Endothelial cell of umbilical vein (primary cell): Measurements from ENCODE around the gene VSIG10L. TPM values are rescaled to one million over a fixed set of nuclear protein-coding genes. Genes with fewer than 3 reads are reported as not detected.

ENCODE experiments used
- BruUV-seq: library from RNA; stranded (reverse); fragments of 400-500 nt; replicated peaks from 2 replicates; lab custom pipeline; 2021; lab: Mats Ljungman, UMichigan
- CTCF ChIA-PET: fragments of 300-600, 350-600 bp; sonication (Branson Sonifier 250); formaldehyde crosslinking; loops from one replicate; lab custom pipeline; 2021; ENCODE audit warnings: antibody characterized with exemption, inconsistent platforms; lab: Charles Lee
- POLR2A ChIA-PET: fragments of 300-600, 350-600 bp; sonication (Branson Sonifier 250); formaldehyde crosslinking; loops from one replicate; lab custom pipeline; 2021; ENCODE audit warnings: antibody characterized with exemption, inconsistent platforms; lab: Charles Lee
- DNase-seq: peaks from one replicate; pipeline ENCODE4 v3.0.0-alpha.2; 2011; ENCODE audit warnings: low read depth, low spot score
- FAIRE-seq: peaks from 2 replicates; lab custom pipeline; 2011; peaks lifted over from hg19 to GRCh38; lab: Jason Lieb, UNC
- H2AFZ ChIP-seq: 2 replicates; pipeline ENCODE4 v1.6.0; 2012; ENCODE audit warnings: low read depth, low read length, control low read depth, inconsistent platforms
- H3K27ac ChIP-seq: 2 replicates; pipeline ENCODE4 v1.5.1; 2011; ENCODE audit warnings: low read depth, mild to moderate bottlenecking, control low read depth, low read length, moderate library complexity; ENCODE audit not compliant: insufficient read depth
- H3K27me3 ChIP-seq, 2 experiments: 2 replicates each; pipeline versions ENCODE4 v1.6.0 to v1.6.1; 2011; ENCODE audit warnings: low read length in 2 of 2, mixed read lengths in 1 of 2; ENCODE audit not compliant: control insufficient read depth in 2 of 2, insufficient read depth in 2 of 2
- H3K36me3 ChIP-seq, 2 experiments: 2 replicates in 1 of 2; 3 replicates in 1 of 2; pipeline ENCODE4 v1.5.1; 2011; ENCODE audit warnings: low read length in 2 of 2, mild to moderate bottlenecking in 1 of 2, moderate library complexity in 1 of 2; ENCODE audit not compliant: control insufficient read depth in 2 of 2, insufficient read depth in 2 of 2; ENCODE audit errors: extremely low read depth in 1 of 2
- H3K4me1 ChIP-seq: 3 replicates; pipeline ENCODE4 v1.5.1; 2011; ENCODE audit warnings: mild to moderate bottlenecking, low read length; ENCODE audit not compliant: control insufficient read depth, insufficient read depth; ENCODE audit errors: extremely low read depth
- H3K4me2 ChIP-seq: 2 replicates; pipeline ENCODE4 v1.6.1; 2011; ENCODE audit warnings: low read length, control low read depth, mixed read lengths; ENCODE audit not compliant: insufficient read depth
- H3K4me3 ChIP-seq, 3 experiments: fragments of 200-600 bp in 1 of 3; sonication (generic), shearing (Covaris generic) in 1 of 3; replicated peaks in 1 of 3; 2 replicates each; pipeline ENCODE4 v1.5.1; 2011 to 2016; ENCODE audit warnings: control low read depth in 3 of 3, low read length in 3 of 3, mild to moderate bottlenecking in 2 of 3, inconsistent platforms in 1 of 3, low read depth in 1 of 3, moderate library complexity in 1 of 3; ENCODE audit not compliant: insufficient read depth in 1 of 3
- H3K79me2 ChIP-seq: 2 replicates; pipeline ENCODE4 v1.6.0; 2012; ENCODE audit warnings: low read length, inconsistent platforms; ENCODE audit not compliant: control insufficient read depth, insufficient read depth
- H3K9ac ChIP-seq: replicated peaks from 2 replicates; pipeline ENCODE3; 2011; ENCODE audit warnings: low read length, control low read depth; ENCODE audit not compliant: insufficient read depth; ENCODE audit errors: extremely low read depth
- H3K9me1 ChIP-seq: replicated peaks from 3 replicates; pipeline ENCODE4 v1.6.0; 2011; ENCODE audit warnings: mild to moderate bottlenecking, low read length; ENCODE audit not compliant: control insufficient read depth, insufficient read depth; ENCODE audit errors: extremely low read depth
- H3K9me3 ChIP-seq: replicated peaks from 2 replicates; pipeline ENCODE4 v1.5.1; 2012; ENCODE audit warnings: low read length, inconsistent platforms; ENCODE audit not compliant: control insufficient read depth, insufficient read depth
- H4K20me1 ChIP-seq: replicated peaks from 2 replicates; pipeline ENCODE3; 2011; ENCODE audit warnings: mild to moderate bottlenecking, low read length; ENCODE audit not compliant: control insufficient read depth, insufficient read depth; ENCODE audit errors: extremely low read depth
- EZH2 ChIP-seq: IDR thresholded peaks from 2 replicates; pipeline ENCODE4 v1.6.1; 2012; ENCODE audit warnings: borderline replicate concordance, low read depth, mild to moderate bottlenecking, moderate library complexity, low read length, inconsistent platforms; ENCODE audit not compliant: severe bottlenecking
- FOS ChIP-seq: IDR thresholded peaks from 2 replicates; pipeline ENCODE4 v1.6.1; 2011; ENCODE audit warnings: mild to moderate bottlenecking, low read length, moderate library complexity, borderline replicate concordance; ENCODE audit not compliant: insufficient read depth
- GATA2 ChIP-seq: IDR thresholded peaks from 2 replicates; pipeline ENCODE4 v1.7.0; 2011; ENCODE audit warnings: low read depth, mild to moderate bottlenecking, moderate library complexity, mixed read lengths, low read length; ENCODE audit not compliant: insufficient read length, insufficient read depth
- JUN ChIP-seq: IDR thresholded peaks from 2 replicates; pipeline ENCODE4 v1.6.1; 2011; ENCODE audit warnings: borderline replicate concordance, low read depth; ENCODE audit not compliant: insufficient read length, insufficient read depth
- MYC ChIP-seq: IDR thresholded peaks from one replicate; pipeline ENCODE4 v1.6.1; 2011; ENCODE audit warnings: mild to moderate bottlenecking, low read depth, low read length
- POLR2A ChIP-seq: IDR thresholded peaks from 2 replicates; pipeline ENCODE4 v1.6.1; 2012; ENCODE audit warnings: low read depth, mild to moderate bottlenecking, control low read depth, low read length
- POLR2AphosphoS5 ChIP-seq: IDR thresholded peaks from 2 replicates; pipeline ENCODE4 v1.6.1; 2012; ENCODE audit warnings: low read depth, mild to moderate bottlenecking, control low read depth, low read length, moderate library complexity; ENCODE audit not compliant: insufficient read depth
- dilution Hi-C: fragments of 300-500 bp; cut with MboI; formaldehyde crosslinking; loops from one replicate; pipeline ENCODE4 v1.15.0; 2019; ENCODE audit warnings: low sequenced_read_pairs; ENCODE audit not compliant: extremely low pct_ligation_motif_present
- intact Hi-C: fragments of 100-400 bp; cut with micrococcal nuclease; formaldehyde crosslinking; loops from one replicate; pipeline ENCODE4 v1.10.0; 2022
- polyA plus RNA-seq, 4 experiments: library from polyadenylated mRNA; depleted of rRNA in 3 of 4; stranded (reverse) in 3 of 4; unstranded in 1 of 4; fragments of >200 nt; gene quantifications; 2 replicates each; pipeline versions ENCODE4 v1.2.1 to v1.2.3, GENCODE V29; 2011 to 2012; ENCODE audit warnings: missing spikeins in 1 of 4
- total RNA-seq: library from RNA; stranded (reverse); gene quantifications from 2 replicates; pipeline ENCODE4 v1.2.3, GENCODE V29; 2021
- TF ChIP-seq, protein P1 (sequence below): IDR thresholded peaks from 2 replicates; pipeline ENCODE4 v1.6.1; 2011; ENCODE audit not compliant: insufficient read depth, insufficient read length
- TF ChIP-seq, protein P2 (sequence below), 2 donors: IDR thresholded peaks; 1 replicate in 1 of 2; 2 replicates in 1 of 2; pipeline ENCODE4 v1.5.1; 2011; ENCODE audit warnings: low read length in 2 of 2, mild to moderate bottlenecking in 2 of 2, moderate library complexity in 2 of 2, control low read depth in 1 of 2, inconsistent platforms in 1 of 2, low read depth in 1 of 2; ENCODE audit not compliant: insufficient read depth in 1 of 2; ENCODE audit errors: extremely low read depth in 1 of 2

VSIG10L gene
- total and polyA plus RNA-seq, 2 donors (not counting 3 experiments of a cell fraction or from before 2014, with no cell fraction given), result 0.62 to 0.77 TPM

DNA sequence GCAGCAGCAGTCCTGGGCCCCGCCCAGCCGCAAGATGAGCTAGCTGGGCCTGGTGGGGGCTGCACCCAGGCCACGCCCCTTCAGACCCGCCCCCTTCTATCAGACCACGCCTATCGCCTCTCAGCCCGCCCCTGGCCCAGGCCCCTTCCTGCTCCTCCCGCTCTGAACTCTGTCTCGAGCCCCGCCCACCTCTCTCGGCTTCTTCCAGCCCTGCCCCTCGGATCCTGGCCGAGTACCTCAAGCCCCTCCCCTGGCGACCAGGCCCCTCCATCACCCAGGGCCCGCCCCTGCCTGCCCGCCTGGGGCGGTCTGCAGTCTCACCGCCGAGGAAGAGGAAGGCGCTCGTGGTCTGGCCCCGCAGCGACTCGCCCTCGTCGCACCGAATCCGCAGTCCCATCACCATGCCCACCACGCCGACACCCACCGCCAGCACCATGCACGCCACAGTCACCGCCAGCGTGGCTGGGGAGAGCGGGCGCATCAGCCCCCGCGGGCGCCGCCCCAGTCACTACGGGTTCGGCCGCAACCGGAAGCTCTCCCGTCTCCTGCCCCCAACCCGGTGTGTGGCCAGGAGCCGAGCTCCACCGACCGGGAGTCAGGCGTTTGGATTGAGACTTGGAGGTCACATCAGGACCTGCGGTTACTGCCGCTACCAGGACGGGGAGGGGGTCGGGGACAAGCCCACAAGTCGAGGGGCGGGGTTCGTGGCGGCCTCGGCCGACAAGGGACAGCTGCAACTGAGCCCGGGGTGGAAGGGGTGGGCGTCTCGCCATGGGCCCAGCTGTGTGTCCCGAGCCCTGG is 25.8 kb upstream of the VSIG10L start:
- dilution Hi-C loops (no loop called here), intact Hi-C loops (loop anchor here (1.0 to 5.0 kb wide), 6 partner anchors 27 to 322 kb away; partner anchors contain the start of gene CTU1)
- CTCF ChIA-PET, result interaction anchor here (0.7 to 1.8 kb wide), 4 partner anchors 11 to 293 kb away, joined by 3 to 23 read pairs (median 5); no protein-coding TSS in a partner anchor
- Histone ChIP-seq H3K79me2 (peaks cover 5% of the 10 kb centered on the region), H4K20me1 (no peaks in the 10 kb centered on the region), H3K4me3 (peak overlapping the region; percentile 6 to 63 (median 53)), H3K9ac (peak overlapping the region; percentile 28), H3K27ac (peak overlapping the region; percentile 19), H3K36me3 (no peaks in the 10 kb centered on the region), H3K9me1 (no peaks in the 10 kb centered on the region), H3K27me3 (no peaks in the 10 kb centered on the region), H3K4me2 (peak overlapping the region; percentile 75), H2AFZ (peak overlapping the region; percentile 64), H3K4me1 (peaks cover 15% of the 10 kb centered on the region), H3K9me3 (no peaks in the 10 kb centered on the region)
- DNase-seq (peak; percentile 99), FAIRE-seq (peak; percentile 99)
- peak; percentile 21 for TF ChIP-seq POLR2AphosphoS5
- peak; percentile 50 for TF ChIP-seq POLR2A
- TF ChIP-seq, protein P1, sequence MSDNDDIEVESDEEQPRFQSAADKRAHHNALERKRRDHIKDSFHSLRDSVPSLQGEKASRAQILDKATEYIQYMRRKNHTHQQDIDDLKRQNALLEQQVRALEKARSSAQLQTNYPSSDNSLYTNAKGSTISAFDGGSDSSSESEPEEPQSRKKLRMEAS, result no peak
- POLR2A ChIA-PET, result interaction anchor here (1.7 kb wide), 1 partner anchor 28 kb away, joined by 8 read pairs; no protein-coding TSS in a partner anchor
- BruUV-seq, result no TSS peak

DNA sequence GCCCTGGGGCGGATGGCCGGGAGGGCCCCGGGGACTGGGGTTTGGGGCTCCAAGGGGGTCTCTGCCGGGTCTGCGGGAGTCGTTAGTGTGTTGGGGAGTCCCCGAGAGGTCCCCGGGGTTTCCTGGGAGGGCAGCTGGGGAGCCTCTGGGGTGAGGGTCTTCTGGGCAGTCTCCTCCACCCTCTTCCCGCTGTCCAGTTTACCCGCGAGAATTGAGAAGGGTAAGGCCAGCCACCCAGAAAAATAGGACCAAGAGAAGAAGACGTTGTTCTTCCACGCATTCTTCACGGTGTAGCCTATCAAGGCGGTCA is 25.3 kb upstream of the VSIG10L start:
- H3K4me1 ChIP-seq, result peaks cover 15% of the 10 kb centered on the region
- H3K9me1 ChIP-seq, result no peaks in the 10 kb centered on the region
- H3K27ac ChIP-seq, result peak overlapping the region; percentile 18
- intact Hi-C loops, result loop anchor here (1.0 to 5.0 kb wide), 6 partner anchors 27 to 322 kb away; partner anchors contain the start of gene CTU1
- TF ChIP-seq EZH2 (no peak), MYC (no peak), FOS (no peak), JUN (no peak), GATA2 (no peak), POLR2A (no peak), POLR2AphosphoS5 (no peak)
- TF ChIP-seq, protein P1, result no peak
- TF ChIP-seq, protein P2, sequence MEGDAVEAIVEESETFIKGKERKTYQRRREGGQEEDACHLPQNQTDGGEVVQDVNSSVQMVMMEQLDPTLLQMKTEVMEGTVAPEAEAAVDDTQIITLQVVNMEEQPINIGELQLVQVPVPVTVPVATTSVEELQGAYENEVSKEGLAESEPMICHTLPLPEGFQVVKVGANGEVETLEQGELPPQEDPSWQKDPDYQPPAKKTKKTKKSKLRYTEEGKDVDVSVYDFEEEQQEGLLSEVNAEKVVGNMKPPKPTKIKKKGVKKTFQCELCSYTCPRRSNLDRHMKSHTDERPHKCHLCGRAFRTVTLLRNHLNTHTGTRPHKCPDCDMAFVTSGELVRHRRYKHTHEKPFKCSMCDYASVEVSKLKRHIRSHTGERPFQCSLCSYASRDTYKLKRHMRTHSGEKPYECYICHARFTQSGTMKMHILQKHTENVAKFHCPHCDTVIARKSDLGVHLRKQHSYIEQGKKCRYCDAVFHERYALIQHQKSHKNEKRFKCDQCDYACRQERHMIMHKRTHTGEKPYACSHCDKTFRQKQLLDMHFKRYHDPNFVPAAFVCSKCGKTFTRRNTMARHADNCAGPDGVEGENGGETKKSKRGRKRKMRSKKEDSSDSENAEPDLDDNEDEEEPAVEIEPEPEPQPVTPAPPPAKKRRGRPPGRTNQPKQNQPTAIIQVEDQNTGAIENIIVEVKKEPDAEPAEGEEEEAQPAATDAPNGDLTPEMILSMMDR (IDR thresholded peaks at IDR 0.05; ENCODE audit: extremely low read depth in 1 of 2, insufficient read depth in 1 of 2, low read depth in 1 of 2, low read length in 2 of 2), result no peak
- peak overlapping the region; percentile 25 for H3K9ac ChIP-seq
- DNase-seq (no peak), FAIRE-seq (no peak)
- BruUV-seq, result no TSS peak
- H3K4me3 ChIP-seq, result peak overlapping the region; percentile 40 to 63 (median 51)
- H3K27me3 ChIP-seq, result no peaks in the 10 kb centered on the region
- H3K36me3 ChIP-seq, result no peaks in the 10 kb centered on the region
- POLR2A ChIA-PET, result interaction anchor here (1.7 kb wide), 1 partner anchor 28 kb away, joined by 8 read pairs; no protein-coding TSS in a partner anchor
- H3K79me2 ChIP-seq, result peaks cover 5% of the 10 kb centered on the region
- peak overlapping the region; percentile 30 for H2AFZ ChIP-seq
- no peaks in the 10 kb centered on the region for H4K20me1 ChIP-seq
- CTCF ChIA-PET, result interaction anchor here (0.8 to 1.8 kb wide), 3 partner anchors 10 to 294 kb away, joined by 4 to 23 read pairs (median 6); no protein-coding TSS in a partner anchor
- no peaks in the 10 kb centered on the region for H3K9me3 ChIP-seq
- peak overlapping the region; percentile 75 for H3K4me2 ChIP-seq
- dilution Hi-C loops, result no loop called here
